Astrocyte of the spinal cord (primary cell): ENCODE measurements around the gene ADGRB3.

Experiments used
- DNase-seq: peaks from one replicate; pipeline ENCODE4 v3.0.0; 2011; ENCODE audit warnings: low read depth, low spot score
- H3K4me3 ChIP-seq: 2 replicates; pipeline ENCODE4 v1.5.1; 2011; ENCODE audit warnings: low read depth, mild to moderate bottlenecking, low read length, moderate library complexity
- in situ Hi-C: cut with HindIII; loops from 2 replicates; pipeline ENCODE4 v1.10.0; 2017; ENCODE audit warnings: low sequenced_read_pairs
- TF ChIP-seq, protein P1 (sequence below): IDR thresholded peaks from 2 replicates; pipeline ENCODE4 v1.5.1; 2012; ENCODE audit warnings: low read depth, mild to moderate bottlenecking, low read length, inconsistent platforms

ADGRB3 gene

DNA sequence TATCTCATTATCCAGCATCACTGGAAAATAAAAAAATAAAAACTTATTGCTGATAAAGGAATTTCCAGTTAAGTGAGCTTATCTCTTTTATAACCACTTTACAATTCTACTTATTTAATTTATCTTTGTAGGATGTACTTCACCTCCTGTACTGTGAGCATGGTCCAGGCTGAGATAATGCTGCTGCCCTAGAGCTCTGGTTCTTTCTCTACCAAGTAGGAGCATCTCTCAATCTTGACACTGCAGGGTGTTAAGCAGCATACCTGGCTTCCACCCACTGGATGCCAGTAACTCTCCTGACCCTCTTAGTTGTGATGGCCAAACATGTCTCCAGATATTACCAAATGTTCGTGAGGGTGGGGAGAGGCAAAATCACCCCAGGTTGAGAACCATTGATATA lies 454.5 kb downstream of the ADGRB3 start:
- in situ Hi-C loops = no loop called here
- TF ChIP-seq, protein P1, sequence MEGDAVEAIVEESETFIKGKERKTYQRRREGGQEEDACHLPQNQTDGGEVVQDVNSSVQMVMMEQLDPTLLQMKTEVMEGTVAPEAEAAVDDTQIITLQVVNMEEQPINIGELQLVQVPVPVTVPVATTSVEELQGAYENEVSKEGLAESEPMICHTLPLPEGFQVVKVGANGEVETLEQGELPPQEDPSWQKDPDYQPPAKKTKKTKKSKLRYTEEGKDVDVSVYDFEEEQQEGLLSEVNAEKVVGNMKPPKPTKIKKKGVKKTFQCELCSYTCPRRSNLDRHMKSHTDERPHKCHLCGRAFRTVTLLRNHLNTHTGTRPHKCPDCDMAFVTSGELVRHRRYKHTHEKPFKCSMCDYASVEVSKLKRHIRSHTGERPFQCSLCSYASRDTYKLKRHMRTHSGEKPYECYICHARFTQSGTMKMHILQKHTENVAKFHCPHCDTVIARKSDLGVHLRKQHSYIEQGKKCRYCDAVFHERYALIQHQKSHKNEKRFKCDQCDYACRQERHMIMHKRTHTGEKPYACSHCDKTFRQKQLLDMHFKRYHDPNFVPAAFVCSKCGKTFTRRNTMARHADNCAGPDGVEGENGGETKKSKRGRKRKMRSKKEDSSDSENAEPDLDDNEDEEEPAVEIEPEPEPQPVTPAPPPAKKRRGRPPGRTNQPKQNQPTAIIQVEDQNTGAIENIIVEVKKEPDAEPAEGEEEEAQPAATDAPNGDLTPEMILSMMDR = no peak
- no peak overlapping the region for H3K4me3 ChIP-seq

DNA sequence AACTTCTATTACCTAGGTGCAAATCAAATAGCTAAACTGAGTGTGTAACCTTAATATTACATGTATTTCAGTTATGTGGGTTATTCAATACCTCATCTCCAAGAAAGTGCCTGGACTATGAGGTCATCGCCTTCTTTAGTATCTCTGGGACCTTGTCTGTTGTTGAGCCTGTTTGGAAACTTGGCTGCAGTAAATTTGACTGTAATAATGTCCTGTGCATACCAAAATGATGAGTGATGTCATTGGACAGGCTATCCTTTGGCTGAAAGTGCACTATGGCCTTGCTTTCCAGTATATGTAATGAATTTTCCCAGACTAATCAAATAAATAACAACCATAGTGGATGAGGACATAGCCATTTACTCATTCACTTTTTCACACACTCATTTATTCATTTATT lies 455.1 kb downstream of the ADGRB3 start:
- in situ Hi-C loops = no loop called here
- H3K4me3 ChIP-seq = no peak overlapping the region
- TF ChIP-seq, protein P1 = no peak
- DNase-seq = peak; percentile 74

More for the DNA sequence above, 454.5 kb downstream of the ADGRB3 start:
- no peak for DNase-seq

DNA sequence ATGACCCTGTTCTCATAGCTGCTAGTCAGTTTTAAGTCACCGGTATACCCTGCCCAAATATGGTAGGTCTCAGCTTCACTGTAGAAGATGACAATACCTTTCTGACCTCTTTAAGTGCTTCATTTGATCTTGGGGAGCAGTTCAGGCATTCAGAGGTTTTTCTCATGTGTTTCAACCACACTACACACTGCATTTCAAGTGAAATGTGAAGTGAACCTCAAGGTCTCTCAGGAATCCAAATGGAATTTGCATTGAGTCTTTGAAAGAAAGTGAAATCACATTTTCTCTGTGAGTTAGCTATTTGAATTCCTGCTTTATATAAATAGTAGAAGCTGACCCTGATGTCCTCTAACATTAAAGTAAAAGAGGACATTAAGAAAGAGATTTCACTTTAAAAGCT lies 461.6 kb downstream of the ADGRB3 start:
- TF ChIP-seq, protein P1 = no peak
- in situ Hi-C loops = no loop called here
- peak; percentile 20 for DNase-seq
- H3K4me3 ChIP-seq = no peak overlapping the region

DNA sequence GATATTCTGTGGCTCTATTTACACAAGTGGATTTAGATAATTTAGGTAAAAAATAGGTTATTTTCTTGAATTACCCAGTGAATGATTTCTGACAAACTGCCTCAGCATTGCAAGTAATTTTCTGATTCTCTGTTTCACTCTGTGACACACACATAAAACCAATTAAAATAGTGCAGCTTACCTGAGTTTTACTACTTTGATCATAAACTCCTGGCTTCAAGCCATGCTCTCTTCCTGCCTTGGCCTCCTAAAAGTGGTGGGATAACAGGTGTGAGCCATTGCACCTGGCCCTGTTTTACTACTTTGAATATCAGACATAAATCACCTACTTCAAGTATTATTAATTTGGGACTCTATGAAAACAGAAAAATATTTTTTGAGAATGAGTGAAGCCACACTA lies 462.9 kb downstream of the ADGRB3 start:
- in situ Hi-C loops = no loop called here
- TF ChIP-seq, protein P1 = no peak
- H3K4me3 ChIP-seq = no peak overlapping the region
- no peak for DNase-seq

DNA sequence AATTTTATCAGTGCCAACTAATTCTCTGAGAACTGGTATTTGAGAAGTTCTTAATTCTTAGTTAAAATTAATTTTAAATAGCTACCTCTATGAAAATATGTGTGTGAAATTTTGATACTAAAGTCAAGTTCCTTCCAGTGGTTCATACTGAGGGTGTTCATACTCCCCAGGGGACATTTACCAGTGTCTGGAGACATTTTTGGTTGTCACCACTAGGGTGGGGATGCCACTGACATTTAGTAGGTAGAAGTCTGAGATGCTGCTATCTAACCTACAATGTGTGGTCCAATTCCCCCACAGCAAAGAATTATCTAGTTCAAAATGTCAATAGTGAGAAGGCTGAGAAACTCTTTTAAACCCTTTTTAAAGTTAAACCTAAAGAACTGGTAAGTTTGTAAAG lies 463.8 kb downstream of the ADGRB3 start:
- in situ Hi-C loops = no loop called here
- DNase-seq = no peak
- TF ChIP-seq, protein P1 = no peak

DNA sequence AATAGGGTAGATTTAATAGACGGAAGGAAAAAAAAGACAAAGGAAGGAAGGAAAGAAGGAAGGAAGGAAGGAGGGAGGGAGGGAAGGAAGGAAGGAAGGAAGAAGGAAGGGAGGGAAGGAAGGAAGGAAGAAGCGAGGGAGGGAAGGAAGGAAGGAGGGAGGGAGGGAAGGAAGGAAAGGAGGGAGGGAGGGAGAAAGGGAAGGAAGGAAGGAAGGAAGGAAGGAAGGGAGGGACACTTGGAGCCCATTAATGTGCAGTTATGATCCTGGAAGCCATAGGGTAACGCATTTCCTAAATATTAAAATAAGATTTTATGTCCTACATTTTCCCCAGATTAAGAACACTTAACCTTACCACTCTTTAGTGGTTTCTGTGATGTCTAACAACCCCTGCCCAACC lies 465.7 kb downstream of the ADGRB3 start:
- TF ChIP-seq, protein P1 = no peak
- in situ Hi-C loops = no loop called here
- DNase-seq = no peak
- no peak overlapping the region for H3K4me3 ChIP-seq

More for the DNA sequence above, 463.8 kb downstream of the ADGRB3 start:
- H3K4me3 ChIP-seq = no peak overlapping the region

DNA sequence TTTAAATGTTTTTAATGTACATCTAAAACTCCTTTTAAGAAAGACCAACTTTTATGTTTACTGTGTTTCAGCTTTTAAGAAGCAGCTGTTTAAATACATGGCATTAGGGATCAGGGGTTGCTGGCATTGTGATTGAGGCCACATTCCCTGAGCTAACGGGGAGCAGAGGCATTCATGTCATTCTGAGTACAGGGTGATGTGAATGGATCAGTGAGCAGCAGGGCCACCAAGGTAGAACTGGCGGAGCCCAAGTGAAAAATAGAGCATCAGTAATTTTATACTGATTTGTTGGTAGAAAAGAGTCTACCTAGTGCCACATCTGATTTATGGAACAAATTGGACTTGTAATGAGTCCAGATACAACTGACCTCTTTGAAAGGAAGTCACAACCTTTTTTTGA lies 467.3 kb downstream of the ADGRB3 start:
- TF ChIP-seq, protein P1 = no peak
- DNase-seq = no peak

More for the DNA sequence above, 467.3 kb downstream of the ADGRB3 start:
- no peak overlapping the region for H3K4me3 ChIP-seq
- in situ Hi-C loops = no loop called here
